Measurements from ENCODE around the gene KLRC1. TPM values are rescaled to one million over a fixed set of nuclear protein-coding genes. Genes with fewer than 3 reads are reported as not detected.

KLRC1 gene
- total RNA-seq, 1 donor from 2014 or later: not detected

DNA sequence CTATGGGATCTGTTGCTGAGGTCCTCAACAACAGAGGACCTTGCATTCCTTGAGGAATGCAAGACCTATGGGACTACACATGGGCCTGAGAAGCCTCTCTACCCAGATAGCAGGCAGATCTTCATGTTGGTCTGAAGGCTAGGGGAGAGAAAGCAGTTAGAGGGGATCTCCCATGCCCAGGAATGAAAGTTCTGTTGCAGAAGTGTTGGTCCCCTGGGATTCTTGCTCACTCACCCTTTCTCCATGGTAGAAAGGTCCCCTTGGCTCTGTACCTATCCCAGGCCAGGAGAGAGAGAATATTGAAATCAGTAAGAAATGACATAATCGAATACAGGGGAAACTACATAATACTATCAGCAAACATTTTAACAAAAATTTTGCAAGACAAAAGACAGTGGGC, 16.5 kb upstream of the KLRC1 start:
- Mint-ChIP-seq H3K4me3 (ENCODE audit: low read depth) (no peak overlapping the region), H3K9me3 (ENCODE audit: low read depth) (peaks cover 10% of the 10 kb centered on the region), H3K4me1 (ENCODE audit: low read depth) (no peaks in the 10 kb centered on the region), H3K27ac (no peak overlapping the region), H3K36me3 (ENCODE audit: insufficient read depth) (no peaks in the 10 kb centered on the region), H3K27me3 (no peaks in the 10 kb centered on the region)
- TF ChIP-seq CTCF (IDR thresholded peaks at IDR 0.05; ENCODE audit: unreplicated experiment): no peak
- DNase-seq (ENCODE audit: low spot score, unreplicated experiment): no peak

DNA sequence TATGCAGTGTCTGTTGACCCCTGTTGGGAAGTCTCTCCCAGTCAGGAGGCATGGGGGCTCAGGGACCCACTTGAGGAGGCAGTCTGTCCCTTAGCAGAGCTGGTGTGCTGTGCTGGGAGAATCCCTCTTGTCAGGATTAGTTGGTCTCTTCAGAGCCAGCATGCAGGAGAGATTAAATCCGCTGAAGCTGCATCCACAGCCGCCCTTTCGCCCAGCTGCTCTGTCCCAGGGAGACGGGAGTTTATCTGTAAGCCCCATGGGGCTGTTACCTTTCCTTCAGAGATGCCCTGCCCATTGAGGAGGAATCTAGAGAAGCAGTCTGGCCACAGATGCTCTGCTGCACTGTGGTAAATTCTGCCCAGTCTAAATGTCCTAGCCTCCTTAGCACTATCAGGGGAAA, 13.1 kb upstream of the KLRC1 start:
- H3K27ac Mint-ChIP-seq: no peak overlapping the region
- DNase-seq (ENCODE audit: low spot score, unreplicated experiment): no peak
- H3K27me3 Mint-ChIP-seq: no peaks in the 10 kb centered on the region
- no peak overlapping the region for H3K4me3 Mint-ChIP-seq (ENCODE audit: low read depth)
- no peaks in the 10 kb centered on the region for H3K4me1 Mint-ChIP-seq (ENCODE audit: low read depth)
- no peaks in the 10 kb centered on the region for H3K36me3 Mint-ChIP-seq (ENCODE audit: insufficient read depth)
- no peak for TF ChIP-seq CTCF (IDR thresholded peaks at IDR 0.05; ENCODE audit: unreplicated experiment)
- H3K9me3 Mint-ChIP-seq (ENCODE audit: low read depth): peaks cover 17% of the 10 kb centered on the region

- H3K4me3 Mint-ChIP-seq (ENCODE audit: low read depth): no peak overlapping the region
- no peak for TF ChIP-seq CTCF (IDR thresholded peaks at IDR 0.05; ENCODE audit: unreplicated experiment)
- DNase-seq (ENCODE audit: low spot score, unreplicated experiment): no peak
- peaks cover 45% of the 10 kb centered on the region for H3K9me3 Mint-ChIP-seq (ENCODE audit: low read depth)
- H3K27me3 Mint-ChIP-seq: no peaks in the 10 kb centered on the region
- no peaks in the 10 kb centered on the region for H3K4me1 Mint-ChIP-seq (ENCODE audit: low read depth)
- no peaks in the 10 kb centered on the region for H3K36me3 Mint-ChIP-seq (ENCODE audit: insufficient read depth)
- no peak overlapping the region for H3K27ac Mint-ChIP-seq
Observed at GRCh38 chr12:10457760-10458159, 4.6 kb upstream of the KLRC1 start.

DNA sequence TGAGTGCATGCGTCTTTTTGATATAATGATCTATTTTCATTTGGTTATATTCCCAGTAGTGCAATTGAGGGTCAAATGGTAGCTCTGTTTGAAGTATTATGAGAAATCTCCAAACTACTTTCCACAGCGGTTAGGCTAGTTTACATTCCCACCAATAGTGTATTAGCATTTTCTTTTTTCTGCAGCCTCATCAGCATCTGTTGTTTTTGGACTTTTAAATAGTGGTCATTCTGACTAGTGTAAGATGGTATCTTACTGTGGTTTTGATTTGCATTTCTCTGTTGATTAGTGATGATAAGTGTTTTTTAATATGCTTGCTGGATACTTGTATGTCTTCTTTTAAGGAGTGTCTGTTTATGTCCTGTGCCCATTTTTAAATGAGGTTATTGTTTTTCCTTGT, 3.7 kb upstream of the KLRC1 start:
- H3K4me1 Mint-ChIP-seq (ENCODE audit: low read depth): no peaks in the 10 kb centered on the region
- TF ChIP-seq CTCF (IDR thresholded peaks at IDR 0.05; ENCODE audit: unreplicated experiment): no peak

GRCh38 chr12:10455766-10456165, 2.6 kb upstream of the KLRC1 start:
- Mint-ChIP-seq H3K36me3 (ENCODE audit: insufficient read depth) (no peaks in the 10 kb centered on the region), H3K27ac (no peak overlapping the region), H3K4me3 (ENCODE audit: low read depth) (no peak overlapping the region), H3K9me3 (ENCODE audit: low read depth) (peaks cover 33% of the 10 kb centered on the region), H3K27me3 (no peaks in the 10 kb centered on the region), H3K4me1 (ENCODE audit: low read depth) (no peaks in the 10 kb centered on the region)
- no peak for TF ChIP-seq CTCF (IDR thresholded peaks at IDR 0.05; ENCODE audit: unreplicated experiment)
- no peak for DNase-seq (ENCODE audit: low spot score, unreplicated experiment)

More for the DNA sequence above, 3.7 kb upstream of the KLRC1 start:
- Mint-ChIP-seq H3K4me3 (ENCODE audit: low read depth) (no peak overlapping the region), H3K36me3 (ENCODE audit: insufficient read depth) (no peaks in the 10 kb centered on the region), H3K27ac (no peak overlapping the region), H3K27me3 (no peaks in the 10 kb centered on the region), H3K9me3 (ENCODE audit: low read depth) (peaks cover 36% of the 10 kb centered on the region)
- no peak for DNase-seq (ENCODE audit: low spot score, unreplicated experiment)

All from progenitor cell of endocrine pancreas (in vitro differentiated cells).